Activated naive CD8-positive, alpha-beta T cell treated with anti-CD3 and anti-CD28 coated beads for 36 hours (primary cell): ENCODE data around the gene CUZD1. TPM values are rescaled to one million over a fixed set of nuclear protein-coding genes. Genes with fewer than 3 reads are reported as not detected.

ENCODE experiments used
- DNase-seq: peaks from one replicate; pipeline ENCODE4 v3.0.0; 2021
- H3K27ac Mint-ChIP-seq: one replicate; pipeline ENCODE4 v1.8.0; 2022; ENCODE audit warnings: mild to moderate bottlenecking, moderate library complexity, mixed read lengths
- H3K27me3 Mint-ChIP-seq: one replicate; pipeline ENCODE4 v1.8.0; 2022; ENCODE audit warnings: mild to moderate bottlenecking, mixed read lengths
- H3K36me3 Mint-ChIP-seq: one replicate; pipeline ENCODE4 v1.8.0; 2021; ENCODE audit warnings: mild to moderate bottlenecking, mixed read lengths
- H3K4me1 Mint-ChIP-seq: one replicate; pipeline ENCODE4 v1.8.0; 2021; ENCODE audit warnings: mixed read lengths
- H3K4me3 Mint-ChIP-seq: one replicate; pipeline ENCODE4 v1.8.0; 2022; ENCODE audit warnings: mild to moderate bottlenecking, moderate library complexity, mixed read lengths
- H3K9me3 Mint-ChIP-seq: one replicate; pipeline ENCODE4 v1.8.0; 2022; ENCODE audit warnings: mixed read lengths
- total RNA-seq, 2 experiments: library from RNA; stranded (reverse); gene quantifications; one replicate each; pipeline ENCODE4 v1.2.3, GENCODE V29; 2021

CUZD1 gene
- total RNA-seq, 2 experiments from 2014 or later = 1.7 to 2.0 TPM

DNA sequence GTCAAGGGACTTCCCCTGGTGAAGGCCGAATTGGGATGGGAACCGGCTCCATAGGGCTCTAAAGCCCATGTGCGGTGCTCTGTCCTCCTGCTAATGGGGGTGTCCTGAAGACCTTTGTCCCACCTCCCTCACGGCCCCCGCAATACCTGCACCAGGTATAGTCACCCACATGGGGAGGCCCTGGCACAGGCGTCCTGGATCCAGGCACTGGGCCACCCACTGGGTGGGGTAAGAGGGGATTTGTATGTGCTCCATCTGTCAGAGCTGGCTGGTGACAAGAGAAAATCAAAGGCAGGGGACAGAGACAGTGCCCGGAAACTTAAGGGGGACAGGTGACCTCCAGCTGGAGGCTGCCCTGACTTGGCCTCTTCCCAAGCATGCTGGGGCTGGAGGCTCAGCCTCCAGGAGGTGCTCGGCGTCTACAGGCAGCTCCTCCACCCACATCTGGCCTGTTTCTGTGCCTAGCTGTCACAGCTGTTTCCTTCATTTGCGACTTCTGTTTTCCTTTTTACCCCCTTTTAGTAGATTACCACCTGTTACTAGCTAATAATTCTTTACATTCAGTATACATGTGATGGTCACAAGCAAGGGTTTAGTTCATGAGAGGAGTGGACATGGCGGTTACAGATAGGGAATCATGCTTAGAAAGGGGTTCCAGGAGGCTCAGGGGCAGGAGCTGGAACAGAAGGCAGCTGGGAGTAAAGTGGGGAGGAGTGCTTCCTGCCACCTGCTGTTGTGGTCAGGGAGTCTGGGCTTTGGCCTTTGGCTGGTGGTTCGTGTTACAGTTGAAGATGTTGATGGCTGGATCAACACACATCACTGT, 2.3 kb upstream of the CUZD1 start:
- H3K9me3 Mint-ChIP-seq = peaks cover 4% of the 10 kb centered on the region
- no peak for DNase-seq
- peaks cover 51% of the 10 kb centered on the region for H3K36me3 Mint-ChIP-seq
- no peak overlapping the region for H3K27ac Mint-ChIP-seq
- H3K4me1 Mint-ChIP-seq = peaks cover 2% of the 10 kb centered on the region
- H3K27me3 Mint-ChIP-seq = no peaks in the 10 kb centered on the region
- no peak overlapping the region for H3K4me3 Mint-ChIP-seq

DNA sequence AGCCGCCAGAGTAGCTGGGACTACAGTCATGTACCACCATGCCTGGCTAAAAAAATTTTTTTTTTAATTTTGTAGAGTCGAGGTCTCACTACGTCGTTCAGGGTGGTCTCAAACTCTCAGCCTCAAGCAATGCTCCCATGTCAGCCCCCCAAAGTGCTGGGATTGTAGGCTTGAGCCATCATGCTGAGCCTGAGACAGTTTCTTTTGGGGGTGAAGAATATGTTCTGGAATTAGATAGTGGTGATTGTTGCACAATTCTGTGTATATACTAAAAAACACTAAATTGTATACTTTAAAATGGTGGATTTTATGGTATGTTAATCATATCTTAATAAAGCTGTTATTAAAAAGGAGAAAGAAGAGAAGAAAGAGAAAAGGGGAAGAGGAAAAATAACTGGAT, 1.5 kb downstream of the CUZD1 start:
- Mint-ChIP-seq H3K27ac (no peak overlapping the region), H3K4me3 (no peak overlapping the region), H3K27me3 (no peaks in the 10 kb centered on the region), H3K9me3 (peaks cover 6% of the 10 kb centered on the region), H3K4me1 (no peaks in the 10 kb centered on the region), H3K36me3 (peaks cover 49% of the 10 kb centered on the region)
- DNase-seq = no peak

- no peaks in the 10 kb centered on the region for H3K27me3 Mint-ChIP-seq
- peaks cover 6% of the 10 kb centered on the region for H3K9me3 Mint-ChIP-seq
- no peak overlapping the region for H3K27ac Mint-ChIP-seq
- DNase-seq = no peak
- H3K36me3 Mint-ChIP-seq = peaks cover 61% of the 10 kb centered on the region
- no peak overlapping the region for H3K4me3 Mint-ChIP-seq
- no peaks in the 10 kb centered on the region for H3K4me1 Mint-ChIP-seq
Observed at GRCh38 chr10:122841569-122841968, 4.1 kb downstream of the CUZD1 start.

GRCh38 chr10:122839505-122839904, 6.2 kb downstream of the CUZD1 start:
- no peak overlapping the region for H3K4me3 Mint-ChIP-seq
- no peaks in the 10 kb centered on the region for H3K27me3 Mint-ChIP-seq
- H3K27ac Mint-ChIP-seq = no peak overlapping the region
- no peak for DNase-seq
- peaks cover 3% of the 10 kb centered on the region for H3K9me3 Mint-ChIP-seq
- H3K36me3 Mint-ChIP-seq = peaks cover 51% of the 10 kb centered on the region
- no peaks in the 10 kb centered on the region for H3K4me1 Mint-ChIP-seq

DNA sequence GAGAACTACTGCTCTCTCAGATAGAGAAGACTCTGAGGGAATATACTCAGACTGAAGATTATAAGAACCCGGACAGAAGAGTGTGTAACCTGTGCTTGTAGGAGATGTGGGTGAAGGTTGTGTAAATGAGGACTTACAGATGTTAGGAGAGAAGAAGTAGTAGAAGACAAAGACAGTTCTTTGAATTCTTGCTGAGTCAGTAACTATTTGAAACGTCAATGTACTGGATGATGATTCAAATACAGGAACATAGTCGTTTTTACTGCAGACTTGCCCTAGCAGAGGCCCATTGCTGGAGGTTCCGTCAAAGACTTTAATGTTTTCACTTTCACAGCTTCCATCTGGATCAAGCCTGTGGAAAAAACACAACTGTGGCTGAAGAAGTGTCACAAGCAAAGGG, 6.8 kb downstream of the CUZD1 start:
- no peak for DNase-seq
- no peak overlapping the region for H3K27ac Mint-ChIP-seq
- H3K9me3 Mint-ChIP-seq = peaks cover 3% of the 10 kb centered on the region
- H3K27me3 Mint-ChIP-seq = no peaks in the 10 kb centered on the region
- H3K4me3 Mint-ChIP-seq = no peak overlapping the region
- H3K36me3 Mint-ChIP-seq = peaks cover 47% of the 10 kb centered on the region
- no peaks in the 10 kb centered on the region for H3K4me1 Mint-ChIP-seq

GRCh38 chr10:122835908-122836307, 9.7 kb downstream of the CUZD1 start:
- no peak overlapping the region for H3K27ac Mint-ChIP-seq
- no peaks in the 10 kb centered on the region for H3K9me3 Mint-ChIP-seq
- DNase-seq = no peak
- peaks cover 52% of the 10 kb centered on the region for H3K36me3 Mint-ChIP-seq
- H3K4me3 Mint-ChIP-seq = no peak overlapping the region
- no peaks in the 10 kb centered on the region for H3K4me1 Mint-ChIP-seq
- H3K27me3 Mint-ChIP-seq = no peaks in the 10 kb centered on the region

DNA sequence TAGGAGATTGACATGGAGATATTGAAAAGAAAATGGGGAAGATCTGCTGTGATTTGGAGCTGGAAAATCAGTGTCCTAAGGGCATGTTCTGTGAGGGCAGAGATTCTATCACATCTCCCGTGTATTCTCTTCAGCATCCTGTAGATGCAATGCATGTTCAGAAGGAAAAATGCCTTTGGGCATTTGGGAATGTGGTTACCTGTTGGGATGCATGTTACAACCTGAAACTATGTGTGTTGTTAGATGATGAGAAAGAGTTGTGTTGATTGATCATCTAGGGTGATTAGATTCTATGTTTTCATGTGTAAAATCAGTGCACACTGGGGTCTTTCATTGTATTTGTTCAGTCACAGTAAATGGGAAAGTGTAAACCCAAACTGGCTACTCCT, 14.7 kb downstream of the CUZD1 start:
- Mint-ChIP-seq H3K27ac (no peak overlapping the region), H3K36me3 (peaks cover 28% of the 10 kb centered on the region), H3K4me3 (no peak overlapping the region), H3K27me3 (peaks cover 3% of the 10 kb centered on the region), H3K4me1 (no peaks in the 10 kb centered on the region), H3K9me3 (no peaks in the 10 kb centered on the region)
- no peak for DNase-seq

GRCh38 chr10:122830273-122830964, 15.2 kb downstream of the CUZD1 start:
- no peak overlapping the region for H3K27ac Mint-ChIP-seq
- H3K27me3 Mint-ChIP-seq = peaks cover 7% of the 10 kb centered on the region
- no peak overlapping the region for H3K4me3 Mint-ChIP-seq
- no peaks in the 10 kb centered on the region for H3K4me1 Mint-ChIP-seq
- no peaks in the 10 kb centered on the region for H3K9me3 Mint-ChIP-seq
- no peak for DNase-seq
- H3K36me3 Mint-ChIP-seq = peaks cover 26% of the 10 kb centered on the region

- Mint-ChIP-seq H3K36me3 (peaks cover 26% of the 10 kb centered on the region), H3K4me3 (no peak overlapping the region)
Observed at GRCh38 chr10:122829454-122829853, 16.2 kb downstream of the CUZD1 start.

GRCh38 chr10:122828716-122829255, 16.9 kb downstream of the CUZD1 start:
- no peak overlapping the region for H3K4me3 Mint-ChIP-seq
- H3K27ac Mint-ChIP-seq = no peak overlapping the region
- DNase-seq = no peak
- H3K27me3 Mint-ChIP-seq = peaks cover 22% of the 10 kb centered on the region
- peaks cover 23% of the 10 kb centered on the region for H3K36me3 Mint-ChIP-seq
- H3K4me1 Mint-ChIP-seq = no peaks in the 10 kb centered on the region
- H3K9me3 Mint-ChIP-seq = no peaks in the 10 kb centered on the region

More at GRCh38 chr10:122829454-122829853, 16.2 kb downstream of the CUZD1 start:
- no peak for DNase-seq
- Mint-ChIP-seq H3K9me3 (no peaks in the 10 kb centered on the region), H3K27me3 (peaks cover 16% of the 10 kb centered on the region), H3K27ac (no peak overlapping the region), H3K4me1 (no peaks in the 10 kb centered on the region)

- H3K4me1 Mint-ChIP-seq = no peaks in the 10 kb centered on the region
- H3K4me3 Mint-ChIP-seq = no peak overlapping the region
- peaks cover 20% of the 10 kb centered on the region for H3K36me3 Mint-ChIP-seq
- DNase-seq = no peak
- no peaks in the 10 kb centered on the region for H3K9me3 Mint-ChIP-seq
- peaks cover 33% of the 10 kb centered on the region for H3K27me3 Mint-ChIP-seq
- no peak overlapping the region for H3K27ac Mint-ChIP-seq
Observed at GRCh38 chr10:122827302-122827701, 18.4 kb downstream of the CUZD1 start.

- H3K4me1 Mint-ChIP-seq = no peaks in the 10 kb centered on the region
- no peaks in the 10 kb centered on the region for H3K9me3 Mint-ChIP-seq
- no peak overlapping the region for H3K4me3 Mint-ChIP-seq
- DNase-seq = no peak
- H3K27me3 Mint-ChIP-seq = peaks cover 55% of the 10 kb centered on the region
- no peaks in the 10 kb centered on the region for H3K36me3 Mint-ChIP-seq
- H3K27ac Mint-ChIP-seq = no peak overlapping the region
Observed at GRCh38 chr10:122822973-122823690, 22.5 kb downstream of the CUZD1 start.

- Mint-ChIP-seq H3K4me1 (no peaks in the 10 kb centered on the region), H3K9me3 (no peaks in the 10 kb centered on the region), H3K27me3 (peaks cover 61% of the 10 kb centered on the region), H3K4me3 (no peak overlapping the region), H3K27ac (no peak overlapping the region), H3K36me3 (no peaks in the 10 kb centered on the region)
- DNase-seq = no peak
Observed at GRCh38 chr10:122821808-122822207, 23.8 kb downstream of the CUZD1 start.

DNA sequence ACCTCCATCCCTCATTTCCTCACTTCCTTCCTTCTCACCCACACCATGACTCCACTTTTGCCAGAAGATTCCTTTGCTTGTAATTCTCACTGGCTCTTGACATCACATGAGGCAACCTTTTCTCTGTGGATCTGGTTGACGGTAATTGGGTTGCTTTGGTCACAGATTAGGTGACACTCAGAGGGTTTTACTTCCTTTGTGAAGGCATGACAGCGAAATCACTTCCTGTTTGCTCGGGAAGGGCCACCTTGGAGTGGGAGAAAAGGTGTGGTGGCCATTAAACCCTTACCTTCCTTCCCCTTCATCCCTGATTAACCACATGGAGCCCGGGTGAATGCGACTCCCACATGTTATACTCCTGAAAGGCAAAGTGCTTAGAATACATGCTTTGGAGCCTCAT, 30.2 kb downstream of the CUZD1 start:
- no peaks in the 10 kb centered on the region for H3K4me1 Mint-ChIP-seq

GRCh38 chr10:122814493-122814892, 31.2 kb downstream of the CUZD1 start:
- Mint-ChIP-seq H3K4me3 (no peak overlapping the region), H3K9me3 (no peaks in the 10 kb centered on the region), H3K27ac (no peak overlapping the region), H3K36me3 (no peaks in the 10 kb centered on the region), H3K27me3 (peaks cover 18% of the 10 kb centered on the region), H3K4me1 (no peaks in the 10 kb centered on the region)
- DNase-seq = no peak

More for the DNA sequence above, 30.2 kb downstream of the CUZD1 start:
- Mint-ChIP-seq H3K27ac (no peak overlapping the region), H3K4me3 (no peak overlapping the region), H3K36me3 (no peaks in the 10 kb centered on the region), H3K27me3 (peaks cover 25% of the 10 kb centered on the region), H3K9me3 (no peaks in the 10 kb centered on the region)
- no peak for DNase-seq
